K562 (cell line): ENCODE results near the gene NXF1. TPM values are rescaled to one million over a fixed set of nuclear protein-coding genes. Genes with fewer than 3 reads are reported as not detected.

Experiments
- BMI1 ChIP-seq: fragments of 150-350 bp; IDR thresholded peaks from 2 replicates; pipeline ENCODE4 v1.6.1; 2014; ENCODE audit warnings: low read length
- CXXC5 ChIP-seq: fragments of 250-450 bp; sonication (Bioruptor Pico); IDR thresholded peaks from 2 replicates; pipeline ENCODE4 v1.8.0; 2022; ENCODE audit warnings: inconsistent platforms, mild to moderate bottlenecking, moderate library complexity
- DDX20 ChIP-seq: fragments of 450-650 bp; IDR thresholded peaks from 2 replicates; pipeline ENCODE4 v1.6.1; 2016; ENCODE audit warnings: missing genetic modification characterization, low read depth, mild to moderate bottlenecking, missing compliant biosample characterization, moderate library complexity
- FOXK1 ChIP-seq: sonication (generic); formaldehyde crosslinking; IDR thresholded peaks from 2 replicates; pipeline ENCODE4 v1.8.0; 2022; ENCODE audit warnings: missing genetic modification reagents, mild to moderate bottlenecking, borderline replicate concordance
- GMEB1 ChIP-seq: fragments of 250-450 bp; sonication (Bioruptor Pico); IDR thresholded peaks from 2 replicates; pipeline ENCODE4 v1.4.0; 2020; ENCODE audit warnings: mild to moderate bottlenecking
- HDAC6 ChIP-seq: IDR thresholded peaks from 2 replicates; pipeline ENCODE4 v1.6.1; 2012; ENCODE audit warnings: low read depth, mild to moderate bottlenecking, control low read depth, inconsistent platforms, low read length, moderate library complexity
- HEY1 ChIP-seq: fragments of 250-450 bp; sonication (Bioruptor Pico); IDR thresholded peaks from 2 replicates; pipeline ENCODE4 v1.5.0; 2020; ENCODE audit warnings: mild to moderate bottlenecking, moderate library complexity, borderline replicate concordance
- HMG20B ChIP-seq: fragments of 250-450 bp; sonication (Bioruptor Pico); IDR thresholded peaks from 2 replicates; pipeline ENCODE4 v1.5.0; 2021; ENCODE audit warnings: mild to moderate bottlenecking
- MCM3 ChIP-seq: fragments of 450-650 bp; IDR thresholded peaks from 2 replicates; pipeline ENCODE4 v1.6.1; 2016
- NCOA6 ChIP-seq: fragments of 450-650 bp; IDR thresholded peaks from 2 replicates; pipeline ENCODE4 v1.6.1; 2017; ENCODE audit warnings: mild to moderate bottlenecking
- NFRKB ChIP-seq: fragments of 450-650 bp; IDR thresholded peaks from 2 replicates; pipeline ENCODE4 v1.6.1; 2016; ENCODE audit warnings: low read depth
- NR2C1 ChIP-seq, 2 experiments: fragments of 450-650 bp; IDR thresholded peaks; 2 replicates each; pipeline ENCODE4 v1.6.1; 2017; ENCODE audit warnings: mild to moderate bottlenecking in 2 of 2, antibody characterized with exemption in 1 of 2, inconsistent platforms in 1 of 2, missing compliant biosample characterization in 1 of 2, missing genetic modification characterization in 1 of 2
- POLR2G ChIP-seq: fragments of 200-400 bp; formaldehyde crosslinking; IDR thresholded peaks from 2 replicates; pipeline ENCODE4 v1.6.1; 2017; ENCODE audit warnings: low read depth, mild to moderate bottlenecking, antibody characterized with exemption, low read length, moderate library complexity
- RBM14 ChIP-seq: fragments of 200-400 bp; formaldehyde crosslinking; IDR thresholded peaks from 2 replicates; pipeline ENCODE4 v1.6.1; 2018; ENCODE audit warnings: low read depth, mild to moderate bottlenecking, low read length, moderate library complexity, borderline replicate concordance; ENCODE audit not compliant: insufficient read depth
- RBM25 ChIP-seq: fragments of 200-400 bp; formaldehyde crosslinking; IDR thresholded peaks from 2 replicates; pipeline ENCODE4 v1.6.1; 2018; ENCODE audit warnings: low read length, low read depth, moderate library complexity; ENCODE audit not compliant: severe bottlenecking
- SFPQ ChIP-seq: fragments of 200-400 bp; formaldehyde crosslinking; IDR thresholded peaks from 2 replicates; pipeline ENCODE4 v1.6.1; 2017; ENCODE audit warnings: mild to moderate bottlenecking, low read depth, low read length, moderate library complexity
- ZBTB2 ChIP-seq: fragments of 450-650 bp; IDR thresholded peaks from 2 replicates; pipeline ENCODE4 v1.6.1; 2016; ENCODE audit warnings: antibody characterized with exemption
- ZKSCAN3 ChIP-seq: fragments of 250-450 bp; sonication (Bioruptor Pico); IDR thresholded peaks from 2 replicates; pipeline ENCODE4 v1.4.0; 2020
- ZNF12 ChIP-seq: sonication (generic); formaldehyde crosslinking; IDR thresholded peaks from 2 replicates; pipeline ENCODE4 v1.4.0; 2020; ENCODE audit warnings: mild to moderate bottlenecking, missing genetic modification reagents
- ZNF232 ChIP-seq: sonication (generic); formaldehyde crosslinking; IDR thresholded peaks from 2 replicates; pipeline ENCODE4 v1.8.0; 2022; ENCODE audit warnings: mild to moderate bottlenecking, missing genetic modification reagents
- ZNF41 ChIP-seq: fragments of 250-450 bp; sonication (Bioruptor Pico); conservative IDR thresholded peaks from 2 replicates; pipeline ENCODE4 v1.4.0; 2020; ENCODE audit warnings: mild to moderate bottlenecking
- ZNF830 ChIP-seq: fragments of 250-450 bp; sonication (Bioruptor Pico); IDR thresholded peaks from 2 replicates; pipeline ENCODE4 v1.5.0; 2021; ENCODE audit warnings: mild to moderate bottlenecking
- polyA plus RNA-seq, 8 experiments: library from polyadenylated mRNA; depleted of rRNA in 4 of 8; stranded (reverse) in 5 of 8; unstranded in 3 of 8; fragments of >200 nt; fragmentation: Nextera tagmentation in 2 of 8; fragmentation: Illumina TruSeq in 1 of 8; extraction: Ambion mirVana in 2 of 8; extraction: Trizol in 1 of 8; gene quantifications; 2 replicates each; pipeline versions ENCODE4 v1.2.1 to v1.2.3, GENCODE V29; 2011 to 2014; ENCODE audit warnings: inconsistent platforms in 1 of 8, missing spikeins in 1 of 8
- total RNA-seq, 7 experiments: library from RNA; depleted of rRNA in 6 of 7; stranded (reverse); fragments of >200 nt in 6 of 7; fragmentation: Illumina TruSeq in 2 of 7; extraction: Trizol in 2 of 7; gene quantifications; 2 replicates each; pipeline versions ENCODE4 v1.2.1 to v1.2.3, GENCODE V29; 2011 to 2021; ENCODE audit warnings: low replicate concordance in 1 of 7

The NXF1 gene
- total and polyA plus RNA-seq, 9 of the 15 experiments (the other 6 are each of a cell fraction or from before 2014, with no cell fraction given) = 18.1 to 98.3 (median 35.8) TPM

GRCh38 chr11:62791501-62792201 is 13.6 kb downstream of the NXF1 start, which contains the start of gene TMEM223 (continued):
- TF ChIP-seq HDAC6 (no peak), HMG20B (CRISPR knock-in tag) (no peak), CXXC5 (CRISPR knock-in tag) (peak; percentile 66), ZNF830 (CRISPR knock-in tag) (0 out of 2 replicates have a peak, but pooled peaks have one; percentile 70), NR2C1 (IDR thresholded peaks at IDR 0.05) (no peak), NR2C1 (tag; IDR thresholded peaks at IDR 0.05) (no peak), POLR2G (peak; percentile 95), NCOA6 (no peak), HEY1 (CRISPR knock-in tag) (no peak), FOXK1 (CRISPR knock-in tag) (peak; percentile 94; the same call in 1 of the 2 replicates), ZNF41 (CRISPR knock-in tag) (no peak), BMI1 (no peak), RBM25 (no peak), NFRKB (no peak), MCM3 (no peak), ZNF12 (CRISPR knock-in tag) (no peak), DDX20 (no peak), ZKSCAN3 (CRISPR knock-in tag) (no peak), RBM14 (no peak), GMEB1 (CRISPR knock-in tag) (no peak), SFPQ (no peak), ZBTB2 (no peak), ZNF232 (CRISPR knock-in tag) (0 out of 2 replicates have a peak, but pooled peaks have one; percentile 71)
